BE2C (cell line): ENCODE results near the gene RASSF4.

Experiments
- DNase-seq: peaks from one replicate; pipeline ENCODE4 v3.0.0-alpha.2; 2020
- H3K27me3 ChIP-seq: fragments of 250-450 bp; sonication (Bioruptor Pico); 2 replicates; pipeline ENCODE4 v1.5.1; 2020; ENCODE audit warnings: mild to moderate bottlenecking
- H3K36me3 ChIP-seq: fragments of 250-450 bp; sonication (Bioruptor Pico); 2 replicates; pipeline ENCODE4 v1.5.1; 2020; ENCODE audit warnings: mild to moderate bottlenecking
- H3K4me1 ChIP-seq: fragments of 250-450 bp; sonication (Bioruptor Pico); 2 replicates; pipeline ENCODE4 v1.5.1; 2020
- H3K4me3 ChIP-seq: 2 replicates; pipeline ENCODE4 v1.5.1; 2011; ENCODE audit warnings: low read depth, low read length
- H3K9me3 ChIP-seq: fragments of 250-450 bp; sonication (Bioruptor Pico); 2 replicates; pipeline ENCODE4 v1.5.1; 2020
- CTCF ChIP-seq: IDR thresholded peaks from 2 replicates; pipeline ENCODE4 v1.5.1; 2012; ENCODE audit warnings: mild to moderate bottlenecking, low read depth, low read length

Gene RASSF4

GRCh38 chr10:45023426-45023825 is 63.8 kb downstream of the RASSF4 start:
- no peak for DNase-seq
- no peaks in the 10 kb centered on the region for H3K36me3 ChIP-seq
- no peak for TF ChIP-seq CTCF
- H3K27me3 ChIP-seq = no peaks in the 10 kb centered on the region
- H3K4me1 ChIP-seq = no peaks in the 10 kb centered on the region
- no peak overlapping the region for H3K4me3 ChIP-seq
- no peaks in the 10 kb centered on the region for H3K9me3 ChIP-seq

DNA sequence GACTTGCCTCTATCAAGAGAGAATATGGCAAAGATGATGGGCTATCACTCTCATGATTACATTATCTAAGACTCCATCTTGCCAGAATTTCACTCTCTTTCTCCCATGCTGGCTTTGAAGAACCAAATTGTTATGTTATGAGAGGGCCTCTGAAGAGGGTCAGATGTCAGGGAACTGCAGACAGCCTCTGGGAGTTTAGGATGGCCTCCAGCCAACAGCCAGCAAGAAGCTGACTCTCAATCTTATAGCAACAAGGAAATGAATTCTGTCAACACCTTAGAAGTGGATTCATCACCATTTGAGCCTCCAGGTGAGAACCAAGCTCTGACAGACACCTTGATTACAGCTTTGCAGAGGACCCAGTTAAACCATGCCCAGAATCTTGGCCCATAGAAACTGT is 74.7 kb downstream of the RASSF4 start:
- Histone ChIP-seq H3K36me3 (no peaks in the 10 kb centered on the region), H3K4me1 (no peaks in the 10 kb centered on the region), H3K9me3 (no peaks in the 10 kb centered on the region), H3K27me3 (no peaks in the 10 kb centered on the region), H3K4me3 (no peak overlapping the region)
- DNase-seq = no peak
- TF ChIP-seq CTCF = no peak

GRCh38 chr10:45035673-45036072 is 76.1 kb downstream of the RASSF4 start:
- Histone ChIP-seq H3K27me3 (no peaks in the 10 kb centered on the region), H3K36me3 (no peaks in the 10 kb centered on the region), H3K4me1 (no peaks in the 10 kb centered on the region), H3K9me3 (no peaks in the 10 kb centered on the region), H3K4me3 (no peak overlapping the region)
- TF ChIP-seq CTCF = no peak
- DNase-seq = no peak

DNA sequence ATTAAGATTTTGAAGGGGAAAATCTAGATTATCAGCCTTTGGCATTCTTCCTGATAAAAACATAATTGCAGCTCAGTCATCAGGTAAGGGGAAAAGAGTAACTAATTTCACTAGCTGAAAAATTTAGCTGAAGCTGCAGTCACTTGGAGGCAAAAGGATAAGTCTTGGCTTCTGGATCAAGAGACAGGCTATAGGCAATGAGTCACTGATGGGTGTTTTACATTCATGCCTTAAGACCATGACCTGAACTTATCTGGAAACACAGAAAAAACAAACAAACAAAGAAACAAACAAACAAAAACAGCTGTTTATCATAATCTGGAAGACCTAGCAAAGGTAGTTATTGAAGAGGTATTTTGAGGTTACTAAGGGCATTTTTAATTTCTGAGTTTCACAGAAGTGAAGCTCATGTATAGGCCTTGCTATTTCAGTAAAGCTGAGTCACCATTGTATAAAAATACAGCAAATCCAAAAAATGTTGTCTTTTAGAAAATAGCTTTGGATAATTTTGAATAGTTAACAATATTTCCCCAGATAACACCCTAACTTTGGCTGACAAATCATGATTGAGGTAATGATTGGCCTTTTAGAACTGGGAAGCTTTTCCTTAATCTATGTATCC is 81.4 kb downstream of the RASSF4 start:
- H3K4me1 ChIP-seq = no peaks in the 10 kb centered on the region
- H3K27me3 ChIP-seq = no peaks in the 10 kb centered on the region
- H3K9me3 ChIP-seq = no peaks in the 10 kb centered on the region
- no peak overlapping the region for H3K4me3 ChIP-seq
- DNase-seq = no peak
- H3K36me3 ChIP-seq = no peaks in the 10 kb centered on the region
- TF ChIP-seq CTCF = no peak

DNA sequence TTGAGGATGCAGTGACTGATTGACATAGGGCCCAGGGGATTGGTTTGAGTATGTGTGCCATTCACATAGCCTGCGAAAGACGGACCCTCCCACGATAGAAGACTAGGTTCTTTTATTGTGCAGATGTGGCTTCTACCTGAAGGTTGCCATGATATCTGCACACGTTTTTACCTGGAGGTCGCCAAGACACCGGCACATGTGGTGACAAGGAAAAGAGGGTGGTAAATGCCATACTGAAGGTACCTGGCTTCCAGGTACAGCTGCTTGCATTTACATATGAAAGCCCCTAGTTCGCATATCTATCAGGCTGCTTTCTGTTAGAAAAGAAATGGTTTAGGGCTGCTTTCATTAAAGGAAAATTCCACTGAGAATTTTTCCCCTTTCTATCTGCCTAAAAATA is 84.7 kb downstream of the RASSF4 start:
- H3K9me3 ChIP-seq = no peaks in the 10 kb centered on the region
- no peaks in the 10 kb centered on the region for H3K36me3 ChIP-seq
- H3K4me1 ChIP-seq = no peaks in the 10 kb centered on the region
- DNase-seq = no peak
- no peak overlapping the region for H3K4me3 ChIP-seq
- H3K27me3 ChIP-seq = no peaks in the 10 kb centered on the region
- no peak for TF ChIP-seq CTCF
